BE2C (cell line): ENCODE measurements around the gene AK4.

Source experiments
- DNase-seq: peaks from one replicate; pipeline ENCODE4 v3.0.0-alpha.2; 2020
- H3K27me3 ChIP-seq: fragments of 250-450 bp; sonication (Bioruptor Pico); 2 replicates; pipeline ENCODE4 v1.5.1; 2020; ENCODE audit warnings: mild to moderate bottlenecking
- H3K36me3 ChIP-seq: fragments of 250-450 bp; sonication (Bioruptor Pico); 2 replicates; pipeline ENCODE4 v1.5.1; 2020; ENCODE audit warnings: mild to moderate bottlenecking
- H3K4me1 ChIP-seq: fragments of 250-450 bp; sonication (Bioruptor Pico); 2 replicates; pipeline ENCODE4 v1.5.1; 2020
- H3K4me3 ChIP-seq: 2 replicates; pipeline ENCODE4 v1.5.1; 2011; ENCODE audit warnings: low read depth, low read length
- H3K9me3 ChIP-seq: fragments of 250-450 bp; sonication (Bioruptor Pico); 2 replicates; pipeline ENCODE4 v1.5.1; 2020
- CTCF ChIP-seq: IDR thresholded peaks from 2 replicates; pipeline ENCODE4 v1.5.1; 2012; ENCODE audit warnings: mild to moderate bottlenecking, low read depth, low read length

AK4 gene

GRCh38 chr1:65174585-65174984 is 26.6 kb downstream of the AK4 start:
- no peaks in the 10 kb centered on the region for H3K36me3 ChIP-seq
- H3K27me3 ChIP-seq = no peaks in the 10 kb centered on the region
- H3K4me1 ChIP-seq = no peaks in the 10 kb centered on the region
- no peak overlapping the region for H3K4me3 ChIP-seq
- H3K9me3 ChIP-seq = no peaks in the 10 kb centered on the region
- no peak for DNase-seq
- no peak for TF ChIP-seq CTCF

GRCh38 chr1:65175171-65176055 is 27.4 kb downstream of the AK4 start:
- Histone ChIP-seq H3K9me3 (no peaks in the 10 kb centered on the region), H3K4me3 (no peak overlapping the region), H3K27me3 (no peaks in the 10 kb centered on the region), H3K4me1 (no peaks in the 10 kb centered on the region), H3K36me3 (no peaks in the 10 kb centered on the region)
- no peak for DNase-seq
- no peak for TF ChIP-seq CTCF

DNA sequence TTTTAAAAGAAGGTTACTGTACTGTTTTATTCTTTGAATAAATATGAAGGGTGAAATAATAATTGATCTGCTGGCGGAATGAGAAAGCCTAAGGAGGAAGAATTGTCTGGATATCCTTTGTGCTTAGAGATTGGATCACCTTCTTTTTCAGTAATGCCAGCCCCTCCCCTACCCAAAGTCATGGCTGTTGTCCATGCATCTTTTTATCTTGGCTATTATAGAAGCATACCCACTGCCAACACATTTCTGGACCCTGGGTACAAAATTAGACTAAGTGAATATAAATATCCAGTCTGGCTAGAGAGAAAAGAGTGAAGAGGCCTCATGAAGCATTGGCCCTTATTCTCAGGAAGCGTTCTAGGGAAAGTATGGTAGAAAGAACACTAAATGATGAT is 28.1 kb downstream of the AK4 start:
- H3K27me3 ChIP-seq = no peaks in the 10 kb centered on the region
- H3K4me3 ChIP-seq = no peak overlapping the region
- no peak for TF ChIP-seq CTCF
- no peaks in the 10 kb centered on the region for H3K36me3 ChIP-seq
- H3K9me3 ChIP-seq = no peaks in the 10 kb centered on the region
- DNase-seq = no peak
- no peaks in the 10 kb centered on the region for H3K4me1 ChIP-seq

- TF ChIP-seq CTCF = no peak
- no peak for DNase-seq
- H3K9me3 ChIP-seq = no peaks in the 10 kb centered on the region
- H3K36me3 ChIP-seq = no peaks in the 10 kb centered on the region
- H3K27me3 ChIP-seq = no peaks in the 10 kb centered on the region
- H3K4me1 ChIP-seq = no peaks in the 10 kb centered on the region
- H3K4me3 ChIP-seq = no peak overlapping the region
These were observed 28.6 kb downstream of the AK4 start for GRCh38 chr1:65176591-65176990.

- H3K4me1 ChIP-seq = no peaks in the 10 kb centered on the region
- DNase-seq = no peak
- no peaks in the 10 kb centered on the region for H3K36me3 ChIP-seq
- no peaks in the 10 kb centered on the region for H3K9me3 ChIP-seq
- no peak overlapping the region for H3K4me3 ChIP-seq
- no peak for TF ChIP-seq CTCF
- no peaks in the 10 kb centered on the region for H3K27me3 ChIP-seq
These were observed 29.5 kb downstream of the AK4 start for GRCh38 chr1:65177457-65177856.

GRCh38 chr1:65178235-65178634 is 30.2 kb downstream of the AK4 start:
- no peak for TF ChIP-seq CTCF
- H3K4me3 ChIP-seq = no peak overlapping the region
- H3K4me1 ChIP-seq = no peaks in the 10 kb centered on the region
- no peak for DNase-seq
- H3K36me3 ChIP-seq = no peaks in the 10 kb centered on the region
- H3K27me3 ChIP-seq = no peaks in the 10 kb centered on the region
- H3K9me3 ChIP-seq = no peaks in the 10 kb centered on the region
